ENCODE measurements around the gene GMNN. TPM values are rescaled to one million over a fixed set of nuclear protein-coding genes. Genes with fewer than 3 reads are reported as not detected.

GMNN gene
- polyA plus RNA-seq, 1 donor (not counting 4 experiments of a cell fraction or from before 2014, with no cell fraction given) = 28.4 TPM

GRCh38 chr6:24757611-24758010, 17.1 kb upstream of the GMNN start:
- no peak for DNase-seq (ENCODE audit: low read depth, low spot score)
- Histone ChIP-seq H2AFZ (ENCODE audit: control insufficient read depth, low read length) (no peak overlapping the region), H3K79me2 (ENCODE audit: control insufficient read depth, insufficient read depth, low read length) (no peaks in the 10 kb centered on the region)

GRCh38 chr6:24759718-24760117, 15.0 kb upstream of the GMNN start:
- Histone ChIP-seq H3K27ac (ENCODE audit: control insufficient read depth, insufficient read depth, low read length) (no peak overlapping the region), H3K9ac (ENCODE audit: control insufficient read depth, extremely low read depth, insufficient read depth, low read length) (no peak overlapping the region), H3K4me1 (ENCODE audit: control insufficient read depth, extremely low read depth, insufficient read depth, low read length) (peaks cover 5% of the 10 kb centered on the region), H3K79me2 (ENCODE audit: control insufficient read depth, insufficient read depth, low read length) (no peaks in the 10 kb centered on the region), H3K36me3 (ENCODE audit: control insufficient read depth in 2 of 2, extremely low read depth in 1 of 2, insufficient read depth in 2 of 2, low read length in 2 of 2) (no peaks in the 10 kb centered on the region), H3K9me1 (ENCODE audit: control insufficient read depth, extremely low read depth, insufficient read depth, low read length) (no peaks in the 10 kb centered on the region), H3K4me3 (ENCODE audit: control insufficient read depth in 2 of 3, extremely low read depth in 1 of 3, insufficient read depth in 2 of 3, low read depth in 1 of 3, low read length in 3 of 3) (no peak overlapping the region), H3K9me3 (ENCODE audit: control insufficient read depth, low read depth, low read length) (no peaks in the 10 kb centered on the region), H2AFZ (ENCODE audit: control insufficient read depth, low read length) (no peak overlapping the region), H3K4me2 (ENCODE audit: control insufficient read depth, extremely low read depth, insufficient read depth, low read depth, low read length) (no peak overlapping the region), H3K27me3 (ENCODE audit: control insufficient read depth, extremely low read depth, insufficient read depth, low read length) (no peaks in the 10 kb centered on the region), H4K20me1 (ENCODE audit: control insufficient read depth, extremely low read depth, insufficient read depth, low read length) (no peaks in the 10 kb centered on the region)
- no peak for FAIRE-seq
- no peak for TF ChIP-seq CTCF (optimal IDR thresholded peaks at IDR 0.05 in 1 of 3, IDR thresholded peaks at IDR 0.05 in 1 of 3, conservative IDR thresholded peaks at IDR 0.05 in 1 of 3; ENCODE audit: extremely low read depth in 1 of 3, insufficient read depth in 2 of 3, low read length in 3 of 3)
- TF ChIP-seq EZH2 (IDR thresholded peaks at IDR 0.05; ENCODE audit: low read length) = no peak
- no peak for DNase-seq (ENCODE audit: low read depth, low spot score)
- dilution Hi-C loops (cut with MboI; ENCODE audit: extremely low pct_ligation_motif_present, low sequenced_read_pairs) = no loop called here

More at GRCh38 chr6:24757611-24758010, 17.1 kb upstream of the GMNN start:
- no peak for FAIRE-seq
- H3K4me3 ChIP-seq (ENCODE audit: control insufficient read depth in 2 of 3, extremely low read depth in 1 of 3, insufficient read depth in 2 of 3, low read depth in 1 of 3, low read length in 3 of 3) = no peak overlapping the region
- H4K20me1 ChIP-seq (ENCODE audit: control insufficient read depth, extremely low read depth, insufficient read depth, low read length) = no peaks in the 10 kb centered on the region
- H3K27me3 ChIP-seq (ENCODE audit: control insufficient read depth, extremely low read depth, insufficient read depth, low read length) = no peaks in the 10 kb centered on the region
- no peaks in the 10 kb centered on the region for H3K4me1 ChIP-seq (ENCODE audit: control insufficient read depth, extremely low read depth, insufficient read depth, low read length)
- dilution Hi-C loops (cut with MboI; ENCODE audit: extremely low pct_ligation_motif_present, low sequenced_read_pairs) = no loop called here
- no peaks in the 10 kb centered on the region for H3K36me3 ChIP-seq (ENCODE audit: control insufficient read depth in 2 of 2, extremely low read depth in 1 of 2, insufficient read depth in 2 of 2, low read length in 2 of 2)
- no peak for TF ChIP-seq EZH2 (IDR thresholded peaks at IDR 0.05; ENCODE audit: low read length)
- TF ChIP-seq CTCF (optimal IDR thresholded peaks at IDR 0.05 in 1 of 3, IDR thresholded peaks at IDR 0.05 in 1 of 3, conservative IDR thresholded peaks at IDR 0.05 in 1 of 3; ENCODE audit: extremely low read depth in 1 of 3, insufficient read depth in 2 of 3, low read length in 3 of 3) = no peak
- no peaks in the 10 kb centered on the region for H3K9me1 ChIP-seq (ENCODE audit: control insufficient read depth, extremely low read depth, insufficient read depth, low read length)
- H3K4me2 ChIP-seq (ENCODE audit: control insufficient read depth, extremely low read depth, insufficient read depth, low read depth, low read length) = no peak overlapping the region
- H3K9me3 ChIP-seq (ENCODE audit: control insufficient read depth, low read depth, low read length) = no peaks in the 10 kb centered on the region
- H3K9ac ChIP-seq (ENCODE audit: control insufficient read depth, extremely low read depth, insufficient read depth, low read length) = no peak overlapping the region
- no peak overlapping the region for H3K27ac ChIP-seq (ENCODE audit: control insufficient read depth, insufficient read depth, low read length)

Measured in keratinocyte (primary cell).